Large intestine (tissue), 3 donors: ENCODE results near the gene CNGB1. TPM values are rescaled to one million over a fixed set of nuclear protein-coding genes. Genes with fewer than 3 reads are reported as not detected.

Experiments used
- DNase-seq, 2 donors: peaks; one replicate each; pipeline versions ENCODE4 v3.0.0 to v3.0.0-alpha.2; 2013
- H3K27ac ChIP-seq: one replicate; pipeline ENCODE4 v1.5.1; 2013; ENCODE audit warnings: low read length
- H3K27me3 ChIP-seq: 2 replicates; pipeline ENCODE4 v1.6.1; 2013; ENCODE audit warnings: low read length; ENCODE audit not compliant: control insufficient read depth, insufficient read depth
- H3K36me3 ChIP-seq: 2 replicates; pipeline ENCODE4 v1.6.1; 2013; ENCODE audit warnings: low read length; ENCODE audit not compliant: control insufficient read depth, insufficient read depth
- H3K4me1 ChIP-seq: one replicate; pipeline ENCODE4 v1.6.1; 2013; ENCODE audit warnings: low read length; ENCODE audit not compliant: control insufficient read depth, insufficient read depth
- H3K4me3 ChIP-seq: one replicate; pipeline ENCODE4 v1.5.1; 2013; ENCODE audit warnings: low read length
- H3K9me3 ChIP-seq: one replicate; pipeline ENCODE4 v1.6.1; 2013; ENCODE audit warnings: mild to moderate bottlenecking, low read depth, low read length, moderate library complexity; ENCODE audit not compliant: control insufficient read depth
- WGBS: methylation state at CpG from one replicate; pipeline ENCODE4 v1.1.5; 2013; ENCODE audit warnings: low lambda C conversion rate; ENCODE audit not compliant: insufficient coverage; 5-methylcytosine and 5-hydroxymethylcytosine counted together
- polyA plus RNA-seq: library from polyadenylated mRNA; unstranded; fragments of 120-200 nt; gene quantifications from one replicate; pipeline ENCODE4 v1.2.1, GENCODE V29; 2013

CNGB1 gene
- polyA plus RNA-seq, 1 donor = 7.5 TPM

- no peaks in the 10 kb centered on the region for H3K4me1 ChIP-seq
- H3K27ac ChIP-seq = no peak overlapping the region
- H3K4me3 ChIP-seq = no peak overlapping the region
- no peak for DNase-seq
- H3K36me3 ChIP-seq = no peaks in the 10 kb centered on the region
- H3K9me3 ChIP-seq = no peaks in the 10 kb centered on the region
- H3K27me3 ChIP-seq = no peaks in the 10 kb centered on the region
- no CpG with 5 or more reads among the region's 1 CpG for WGBS
Measured at GRCh38 chr16:57953857-57954256, 17.1 kb downstream of the CNGB1 start.

GRCh38 chr16:57952909-57953308, 18.0 kb downstream of the CNGB1 start:
- Histone ChIP-seq H3K4me3 (no peak overlapping the region), H3K27ac (no peak overlapping the region), H3K27me3 (no peaks in the 10 kb centered on the region), H3K36me3 (no peaks in the 10 kb centered on the region), H3K4me1 (no peaks in the 10 kb centered on the region), H3K9me3 (no peaks in the 10 kb centered on the region)
- WGBS = 60% methylated on average over 1 of the region's 9 CpGs
- DNase-seq = no peak

DNA sequence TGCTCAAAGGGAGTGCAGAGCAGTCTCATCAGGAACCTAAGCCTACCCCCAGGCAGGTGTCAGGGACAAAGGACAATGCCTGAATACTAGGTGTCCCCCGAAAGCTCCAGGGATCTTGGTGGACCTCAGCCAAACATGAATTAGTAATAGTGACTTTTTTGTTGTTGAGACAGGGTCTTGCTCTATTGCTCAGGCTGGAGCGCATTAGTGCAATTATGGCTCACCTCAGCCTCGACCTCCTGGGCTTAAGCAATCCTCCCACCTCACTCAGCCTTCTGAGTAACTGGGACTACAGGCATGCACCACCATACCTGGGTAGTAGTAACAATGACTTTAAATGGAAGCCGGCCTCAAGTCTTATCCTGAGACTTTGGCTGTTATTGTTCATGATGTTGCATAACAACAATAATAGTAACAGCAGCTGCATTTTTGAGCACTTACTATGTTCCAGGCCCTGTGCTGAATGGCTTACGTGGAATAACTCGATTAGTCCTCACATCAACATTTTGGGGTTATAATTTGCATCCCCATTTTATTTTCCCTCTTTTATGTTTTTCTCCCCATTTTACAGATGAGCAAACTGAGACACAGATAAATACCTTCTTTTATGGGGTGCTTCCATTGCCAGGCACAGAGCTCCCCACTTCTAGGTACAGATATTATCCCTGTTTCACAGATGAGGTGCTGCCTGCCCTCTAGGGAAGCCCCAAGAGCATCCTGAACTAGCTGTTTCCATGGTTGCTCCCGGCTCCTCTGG, 19.5 kb downstream of the CNGB1 start:
- Histone ChIP-seq H3K9me3 (no peaks in the 10 kb centered on the region), H3K27ac (no peak overlapping the region), H3K27me3 (no peaks in the 10 kb centered on the region), H3K4me3 (no peak overlapping the region), H3K4me1 (no peaks in the 10 kb centered on the region), H3K36me3 (no peaks in the 10 kb centered on the region)
- DNase-seq = no peak
- WGBS = 100% methylated on average over 2 of the region's 7 CpGs

- H3K27me3 ChIP-seq = no peaks in the 10 kb centered on the region
- WGBS = no CpG with 5 or more reads among the region's 6 CpGs
- H3K4me1 ChIP-seq = no peaks in the 10 kb centered on the region
- no peak overlapping the region for H3K27ac ChIP-seq
- H3K4me3 ChIP-seq = no peak overlapping the region
- no peaks in the 10 kb centered on the region for H3K9me3 ChIP-seq
- H3K36me3 ChIP-seq = no peaks in the 10 kb centered on the region
- DNase-seq = no peak
Measured at GRCh38 chr16:57950382-57950781, 20.5 kb downstream of the CNGB1 start.

- Histone ChIP-seq H3K27me3 (no peaks in the 10 kb centered on the region), H3K9me3 (no peaks in the 10 kb centered on the region), H3K4me3 (no peak overlapping the region), H3K4me1 (no peaks in the 10 kb centered on the region), H3K27ac (no peak overlapping the region), H3K36me3 (no peaks in the 10 kb centered on the region)
- DNase-seq = no peak
- no CpG with 5 or more reads among the region's 5 CpGs for WGBS
Measured at GRCh38 chr16:57949595-57950238, 21.2 kb downstream of the CNGB1 start.

DNA sequence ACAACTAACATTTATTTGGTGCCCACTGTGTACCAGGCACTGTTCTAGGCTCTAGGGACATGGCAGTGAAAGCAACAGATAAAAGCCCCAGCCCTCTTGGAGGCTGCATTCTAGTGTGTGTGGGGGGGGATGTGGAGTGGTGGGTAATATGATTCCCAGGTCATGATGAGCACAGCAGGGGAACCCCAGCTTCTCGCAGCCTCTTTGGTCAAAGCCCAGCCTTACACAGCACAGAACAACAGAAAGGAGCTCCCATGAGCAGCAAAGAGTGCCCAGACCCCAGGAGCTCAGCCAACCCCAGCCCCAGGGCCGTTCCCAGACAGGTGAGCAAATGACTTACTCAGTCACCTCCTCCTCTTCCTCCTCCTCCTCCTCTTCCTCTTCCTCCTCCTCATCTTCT, 21.9 kb downstream of the CNGB1 start:
- Histone ChIP-seq H3K36me3 (no peaks in the 10 kb centered on the region), H3K27ac (no peak overlapping the region), H3K9me3 (no peaks in the 10 kb centered on the region), H3K4me1 (no peaks in the 10 kb centered on the region), H3K4me3 (no peak overlapping the region), H3K27me3 (no peaks in the 10 kb centered on the region)
- no CpG with 5 or more reads among the region's 2 CpGs for WGBS
- no peak for DNase-seq

DNA sequence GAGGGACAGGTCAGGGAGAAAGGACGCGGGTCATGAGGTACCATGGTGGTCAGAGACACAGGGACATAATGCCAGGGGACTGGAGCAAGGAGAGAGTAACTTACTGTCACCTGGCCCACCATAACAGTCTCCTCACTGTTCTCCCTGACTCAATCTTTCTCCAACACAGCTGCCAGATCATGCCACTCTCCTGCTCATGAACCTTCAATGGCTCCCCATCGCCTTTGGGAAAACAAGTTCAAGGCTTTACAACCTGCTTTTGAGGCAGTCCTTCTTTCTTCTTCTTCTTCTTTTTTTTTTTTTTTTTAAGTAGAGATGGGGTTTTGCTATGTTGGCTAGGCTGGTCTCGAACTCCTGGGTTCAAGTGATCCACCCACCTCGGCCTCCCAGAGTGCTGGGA, 22.9 kb downstream of the CNGB1 start:
- H3K4me1 ChIP-seq = no peaks in the 10 kb centered on the region
- no peaks in the 10 kb centered on the region for H3K36me3 ChIP-seq
- no CpG with 5 or more reads among the region's 5 CpGs for WGBS
- DNase-seq = no peak
- H3K9me3 ChIP-seq = no peaks in the 10 kb centered on the region
- H3K4me3 ChIP-seq = no peak overlapping the region
- no peaks in the 10 kb centered on the region for H3K27me3 ChIP-seq
- H3K27ac ChIP-seq = no peak overlapping the region

GRCh38 chr16:57947261-57947660, 23.7 kb downstream of the CNGB1 start:
- Histone ChIP-seq H3K27me3 (no peaks in the 10 kb centered on the region), H3K4me3 (no peak overlapping the region), H3K4me1 (no peaks in the 10 kb centered on the region), H3K9me3 (no peaks in the 10 kb centered on the region), H3K36me3 (no peaks in the 10 kb centered on the region), H3K27ac (no peak overlapping the region)
- WGBS = no CpG with 5 or more reads among the region's 2 CpGs
- no peak for DNase-seq

DNA sequence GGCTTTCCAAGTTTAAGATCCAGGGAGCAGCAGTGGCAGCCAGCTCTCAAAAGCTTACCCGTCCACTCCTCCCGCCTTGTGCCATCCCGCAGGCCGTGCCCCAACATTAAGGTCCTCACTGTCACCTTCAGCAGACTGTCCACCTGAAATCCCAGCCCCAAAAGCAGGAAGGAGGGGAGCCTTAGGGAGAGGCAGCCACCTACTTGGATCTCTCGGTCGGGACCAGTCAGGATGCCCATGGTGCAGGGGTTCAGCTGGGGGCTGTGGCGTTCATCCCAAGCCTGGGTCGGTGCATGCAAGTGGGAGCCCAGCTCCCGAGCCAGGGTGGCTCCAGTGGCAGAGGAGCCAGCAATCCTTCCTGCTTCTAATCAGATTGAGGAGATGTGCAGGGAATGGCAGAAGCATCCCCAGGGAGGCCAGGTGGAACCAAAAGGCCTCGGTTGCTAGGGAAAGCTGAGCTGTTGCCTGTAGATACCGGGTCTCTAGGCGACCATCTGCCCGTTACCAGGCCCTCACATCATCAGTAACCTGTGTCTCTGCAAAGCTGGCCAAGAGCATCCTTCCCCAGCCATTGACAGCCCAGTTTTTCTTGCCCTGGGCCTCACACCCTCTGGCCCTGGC, 24.6 kb downstream of the CNGB1 start:
- Histone ChIP-seq H3K36me3 (no peaks in the 10 kb centered on the region), H3K4me1 (no peaks in the 10 kb centered on the region), H3K9me3 (no peaks in the 10 kb centered on the region), H3K27me3 (no peaks in the 10 kb centered on the region), H3K27ac (no peak overlapping the region), H3K4me3 (no peak overlapping the region)
- no peak for DNase-seq
- WGBS = no CpG with 5 or more reads among the region's 13 CpGs

DNA sequence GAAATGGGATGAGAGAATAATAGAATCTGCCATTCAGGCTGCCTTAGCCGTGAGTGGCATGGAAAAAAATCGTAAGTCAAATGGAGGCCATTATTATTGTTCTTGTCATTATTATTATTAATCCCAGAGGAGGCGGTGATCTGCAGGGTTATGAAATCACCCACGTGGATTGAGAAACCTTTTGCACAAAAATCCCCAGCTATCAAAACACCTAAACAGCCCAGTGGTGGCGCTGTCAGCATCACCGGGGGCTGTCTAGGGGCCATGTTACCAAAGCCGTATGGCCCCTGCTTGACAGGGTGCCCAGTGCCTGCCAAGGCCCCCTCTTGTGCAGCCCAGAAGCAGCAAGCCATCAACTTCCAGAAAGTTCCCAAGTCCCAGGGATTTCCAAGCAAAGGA, 25.2 kb downstream of the CNGB1 start:
- DNase-seq = no peak
- Histone ChIP-seq H3K36me3 (no peaks in the 10 kb centered on the region), H3K27me3 (no peaks in the 10 kb centered on the region), H3K27ac (no peak overlapping the region), H3K9me3 (no peaks in the 10 kb centered on the region), H3K4me3 (no peak overlapping the region), H3K4me1 (no peaks in the 10 kb centered on the region)
- WGBS = no CpG with 5 or more reads among the region's 7 CpGs
